Endothelial cell of umbilical vein (primary cell): ENCODE results near the gene CDX2. TPM values are rescaled to one million over a fixed set of nuclear protein-coding genes. Genes with fewer than 3 reads are reported as not detected.

Experiments
- BruUV-seq: library from RNA; stranded (reverse); fragments of 400-500 nt; replicated peaks from 2 replicates; lab custom pipeline; 2021; lab: Mats Ljungman, UMichigan
- CTCF ChIA-PET: fragments of 300-600, 350-600 bp; sonication (Branson Sonifier 250); formaldehyde crosslinking; loops from one replicate; lab custom pipeline; 2021; ENCODE audit warnings: antibody characterized with exemption, inconsistent platforms; lab: Charles Lee
- POLR2A ChIA-PET: fragments of 300-600, 350-600 bp; sonication (Branson Sonifier 250); formaldehyde crosslinking; loops from one replicate; lab custom pipeline; 2021; ENCODE audit warnings: antibody characterized with exemption, inconsistent platforms; lab: Charles Lee
- DNase-seq: peaks from one replicate; pipeline ENCODE4 v3.0.0-alpha.2; 2011; ENCODE audit warnings: low read depth, low spot score
- FAIRE-seq: peaks from 2 replicates; lab custom pipeline; 2011; peaks lifted over from hg19 to GRCh38; lab: Jason Lieb, UNC
- H2AFZ ChIP-seq: 2 replicates; pipeline ENCODE4 v1.6.0; 2012; ENCODE audit warnings: low read depth, low read length, control low read depth, inconsistent platforms
- H3K27ac ChIP-seq: 2 replicates; pipeline ENCODE4 v1.5.1; 2011; ENCODE audit warnings: low read depth, mild to moderate bottlenecking, control low read depth, low read length, moderate library complexity; ENCODE audit not compliant: insufficient read depth
- H3K27me3 ChIP-seq, 2 experiments: 2 replicates each; pipeline versions ENCODE4 v1.6.0 to v1.6.1; 2011; ENCODE audit warnings: low read length in 2 of 2, mixed read lengths in 1 of 2; ENCODE audit not compliant: control insufficient read depth in 2 of 2, insufficient read depth in 2 of 2
- H3K36me3 ChIP-seq, 2 experiments: 2 replicates in 1 of 2; 3 replicates in 1 of 2; pipeline ENCODE4 v1.5.1; 2011; ENCODE audit warnings: low read length in 2 of 2, mild to moderate bottlenecking in 1 of 2, moderate library complexity in 1 of 2; ENCODE audit not compliant: control insufficient read depth in 2 of 2, insufficient read depth in 2 of 2; ENCODE audit errors: extremely low read depth in 1 of 2
- H3K4me1 ChIP-seq: 3 replicates; pipeline ENCODE4 v1.5.1; 2011; ENCODE audit warnings: mild to moderate bottlenecking, low read length; ENCODE audit not compliant: control insufficient read depth, insufficient read depth; ENCODE audit errors: extremely low read depth
- H3K4me2 ChIP-seq: 2 replicates; pipeline ENCODE4 v1.6.1; 2011; ENCODE audit warnings: low read length, control low read depth, mixed read lengths; ENCODE audit not compliant: insufficient read depth
- H3K4me3 ChIP-seq, 3 experiments: fragments of 200-600 bp in 1 of 3; sonication (generic), shearing (Covaris generic) in 1 of 3; replicated peaks in 1 of 3; 2 replicates each; pipeline ENCODE4 v1.5.1; 2011 to 2016; ENCODE audit warnings: control low read depth in 3 of 3, low read length in 3 of 3, mild to moderate bottlenecking in 2 of 3, inconsistent platforms in 1 of 3, low read depth in 1 of 3, moderate library complexity in 1 of 3; ENCODE audit not compliant: insufficient read depth in 1 of 3
- H3K79me2 ChIP-seq: 2 replicates; pipeline ENCODE4 v1.6.0; 2012; ENCODE audit warnings: low read length, inconsistent platforms; ENCODE audit not compliant: control insufficient read depth, insufficient read depth
- H3K9ac ChIP-seq: replicated peaks from 2 replicates; pipeline ENCODE3; 2011; ENCODE audit warnings: low read length, control low read depth; ENCODE audit not compliant: insufficient read depth; ENCODE audit errors: extremely low read depth
- H3K9me1 ChIP-seq: replicated peaks from 3 replicates; pipeline ENCODE4 v1.6.0; 2011; ENCODE audit warnings: mild to moderate bottlenecking, low read length; ENCODE audit not compliant: control insufficient read depth, insufficient read depth; ENCODE audit errors: extremely low read depth
- H3K9me3 ChIP-seq: replicated peaks from 2 replicates; pipeline ENCODE4 v1.5.1; 2012; ENCODE audit warnings: low read length, inconsistent platforms; ENCODE audit not compliant: control insufficient read depth, insufficient read depth
- H4K20me1 ChIP-seq: replicated peaks from 2 replicates; pipeline ENCODE3; 2011; ENCODE audit warnings: mild to moderate bottlenecking, low read length; ENCODE audit not compliant: control insufficient read depth, insufficient read depth; ENCODE audit errors: extremely low read depth
- EZH2 ChIP-seq: IDR thresholded peaks from 2 replicates; pipeline ENCODE4 v1.6.1; 2012; ENCODE audit warnings: borderline replicate concordance, low read depth, mild to moderate bottlenecking, moderate library complexity, low read length, inconsistent platforms; ENCODE audit not compliant: severe bottlenecking
- FOS ChIP-seq: IDR thresholded peaks from 2 replicates; pipeline ENCODE4 v1.6.1; 2011; ENCODE audit warnings: mild to moderate bottlenecking, low read length, moderate library complexity, borderline replicate concordance; ENCODE audit not compliant: insufficient read depth
- GATA2 ChIP-seq: IDR thresholded peaks from 2 replicates; pipeline ENCODE4 v1.7.0; 2011; ENCODE audit warnings: low read depth, mild to moderate bottlenecking, moderate library complexity, mixed read lengths, low read length; ENCODE audit not compliant: insufficient read length, insufficient read depth
- JUN ChIP-seq: IDR thresholded peaks from 2 replicates; pipeline ENCODE4 v1.6.1; 2011; ENCODE audit warnings: borderline replicate concordance, low read depth; ENCODE audit not compliant: insufficient read length, insufficient read depth
- MYC ChIP-seq: IDR thresholded peaks from one replicate; pipeline ENCODE4 v1.6.1; 2011; ENCODE audit warnings: mild to moderate bottlenecking, low read depth, low read length
- POLR2A ChIP-seq: IDR thresholded peaks from 2 replicates; pipeline ENCODE4 v1.6.1; 2012; ENCODE audit warnings: low read depth, mild to moderate bottlenecking, control low read depth, low read length
- POLR2AphosphoS5 ChIP-seq: IDR thresholded peaks from 2 replicates; pipeline ENCODE4 v1.6.1; 2012; ENCODE audit warnings: low read depth, mild to moderate bottlenecking, control low read depth, low read length, moderate library complexity; ENCODE audit not compliant: insufficient read depth
- dilution Hi-C: fragments of 300-500 bp; cut with MboI; formaldehyde crosslinking; loops from one replicate; pipeline ENCODE4 v1.15.0; 2019; ENCODE audit warnings: low sequenced_read_pairs; ENCODE audit not compliant: extremely low pct_ligation_motif_present
- intact Hi-C: fragments of 100-400 bp; cut with micrococcal nuclease; formaldehyde crosslinking; loops from one replicate; pipeline ENCODE4 v1.10.0; 2022
- polyA plus RNA-seq, 4 experiments: library from polyadenylated mRNA; depleted of rRNA in 3 of 4; stranded (reverse) in 3 of 4; unstranded in 1 of 4; fragments of >200 nt; gene quantifications; 2 replicates each; pipeline versions ENCODE4 v1.2.1 to v1.2.3, GENCODE V29; 2011 to 2012; ENCODE audit warnings: missing spikeins in 1 of 4
- total RNA-seq: library from RNA; stranded (reverse); gene quantifications from 2 replicates; pipeline ENCODE4 v1.2.3, GENCODE V29; 2021
- TF ChIP-seq, protein P1 (sequence below), 2 donors: IDR thresholded peaks; 1 replicate in 1 of 2; 2 replicates in 1 of 2; pipeline ENCODE4 v1.5.1; 2011; ENCODE audit warnings: low read length in 2 of 2, mild to moderate bottlenecking in 2 of 2, moderate library complexity in 2 of 2, control low read depth in 1 of 2, inconsistent platforms in 1 of 2, low read depth in 1 of 2; ENCODE audit not compliant: insufficient read depth in 1 of 2; ENCODE audit errors: extremely low read depth in 1 of 2
- TF ChIP-seq, protein P2 (sequence below): IDR thresholded peaks from 2 replicates; pipeline ENCODE4 v1.6.1; 2011; ENCODE audit not compliant: insufficient read depth, insufficient read length

The CDX2 gene
- total and polyA plus RNA-seq, 2 donors (not counting 3 experiments of a cell fraction or from before 2014, with no cell fraction given) = not detected

DNA sequence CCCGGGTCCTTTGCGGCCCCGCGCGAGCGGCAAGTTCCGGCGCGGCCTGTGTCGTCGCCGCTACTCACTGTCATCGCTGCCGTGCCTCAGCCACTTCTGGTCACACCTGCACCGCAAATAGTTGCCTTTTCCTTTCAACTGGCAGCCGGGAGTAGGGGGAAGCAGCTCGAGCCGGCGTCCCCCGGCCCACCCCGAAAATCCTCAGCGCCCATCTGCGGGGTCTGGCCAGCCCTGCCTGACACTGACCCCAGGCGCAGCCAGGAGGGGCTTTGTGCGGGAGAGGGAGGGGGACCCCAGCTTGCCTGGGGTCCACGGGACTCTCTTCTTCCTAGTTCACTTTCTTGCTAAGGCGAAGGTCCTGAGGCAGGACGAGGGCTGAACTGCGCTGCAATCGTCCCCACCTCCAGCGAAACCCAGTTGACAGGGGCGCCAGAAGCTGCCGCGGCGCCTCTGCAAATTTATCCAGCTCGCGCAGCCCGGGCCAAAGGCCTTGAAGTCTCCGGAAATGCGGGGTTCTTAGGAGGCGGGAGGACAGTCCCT lies 47.6 kb downstream of the CDX2 start:
- Histone ChIP-seq H3K27me3 (peaks cover 82 to 100% of the 10 kb centered on the region in 2 experiments), H3K4me3 (no peak overlapping the region), H3K36me3 (no peaks in the 10 kb centered on the region), H2AFZ (no peak overlapping the region), H3K79me2 (no peaks in the 10 kb centered on the region), H3K9ac (no peak overlapping the region), H3K9me1 (no peaks in the 10 kb centered on the region), H3K9me3 (no peaks in the 10 kb centered on the region), H4K20me1 (no peaks in the 10 kb centered on the region), H3K4me2 (no peak overlapping the region), H3K4me1 (peaks cover 2% of the 10 kb centered on the region), H3K27ac (no peak overlapping the region)
- CTCF ChIA-PET = interaction anchor here (0.5 to 2.9 kb wide), 4 partner anchors 33 to 938 kb away, joined by 3 to 16 read pairs (median 4); no protein-coding TSS in a partner anchor
- intact Hi-C loops = no loop called here
- POLR2A ChIA-PET = no interaction called here
- DNase-seq (no peak), FAIRE-seq (no peak)
- dilution Hi-C loops = no loop called here
- BruUV-seq = no TSS peak
- TF ChIP-seq GATA2 = no peak
- no peak for TF ChIP-seq JUN
- TF ChIP-seq POLR2AphosphoS5 = no peak
- TF ChIP-seq MYC = no peak
- TF ChIP-seq, protein P1, sequence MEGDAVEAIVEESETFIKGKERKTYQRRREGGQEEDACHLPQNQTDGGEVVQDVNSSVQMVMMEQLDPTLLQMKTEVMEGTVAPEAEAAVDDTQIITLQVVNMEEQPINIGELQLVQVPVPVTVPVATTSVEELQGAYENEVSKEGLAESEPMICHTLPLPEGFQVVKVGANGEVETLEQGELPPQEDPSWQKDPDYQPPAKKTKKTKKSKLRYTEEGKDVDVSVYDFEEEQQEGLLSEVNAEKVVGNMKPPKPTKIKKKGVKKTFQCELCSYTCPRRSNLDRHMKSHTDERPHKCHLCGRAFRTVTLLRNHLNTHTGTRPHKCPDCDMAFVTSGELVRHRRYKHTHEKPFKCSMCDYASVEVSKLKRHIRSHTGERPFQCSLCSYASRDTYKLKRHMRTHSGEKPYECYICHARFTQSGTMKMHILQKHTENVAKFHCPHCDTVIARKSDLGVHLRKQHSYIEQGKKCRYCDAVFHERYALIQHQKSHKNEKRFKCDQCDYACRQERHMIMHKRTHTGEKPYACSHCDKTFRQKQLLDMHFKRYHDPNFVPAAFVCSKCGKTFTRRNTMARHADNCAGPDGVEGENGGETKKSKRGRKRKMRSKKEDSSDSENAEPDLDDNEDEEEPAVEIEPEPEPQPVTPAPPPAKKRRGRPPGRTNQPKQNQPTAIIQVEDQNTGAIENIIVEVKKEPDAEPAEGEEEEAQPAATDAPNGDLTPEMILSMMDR (IDR thresholded peaks at IDR 0.05; ENCODE audit: extremely low read depth in 1 of 2, insufficient read depth in 1 of 2, low read depth in 1 of 2, low read length in 2 of 2) = no peak
- no peak for TF ChIP-seq EZH2
- TF ChIP-seq POLR2A = no peak
- TF ChIP-seq, protein P2, sequence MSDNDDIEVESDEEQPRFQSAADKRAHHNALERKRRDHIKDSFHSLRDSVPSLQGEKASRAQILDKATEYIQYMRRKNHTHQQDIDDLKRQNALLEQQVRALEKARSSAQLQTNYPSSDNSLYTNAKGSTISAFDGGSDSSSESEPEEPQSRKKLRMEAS = no peak
- no peak for TF ChIP-seq FOS
